ENCODE results near the gene TUBB8. TPM values are rescaled to one million over a fixed set of nuclear protein-coding genes. Genes with fewer than 3 reads are reported as not detected.
"Not testable (repeated sequence)": the region's sequence is repeated elsewhere in the genome, so short reads cannot be mapped to it uniquely, and the experiment has no call there.

The TUBB8 gene
- total and polyA plus RNA-seq, 9 of the 15 experiments (the other 6 are each of a cell fraction or from before 2014, with no cell fraction given): 0.07 TPM; not detected in 8

DNA sequence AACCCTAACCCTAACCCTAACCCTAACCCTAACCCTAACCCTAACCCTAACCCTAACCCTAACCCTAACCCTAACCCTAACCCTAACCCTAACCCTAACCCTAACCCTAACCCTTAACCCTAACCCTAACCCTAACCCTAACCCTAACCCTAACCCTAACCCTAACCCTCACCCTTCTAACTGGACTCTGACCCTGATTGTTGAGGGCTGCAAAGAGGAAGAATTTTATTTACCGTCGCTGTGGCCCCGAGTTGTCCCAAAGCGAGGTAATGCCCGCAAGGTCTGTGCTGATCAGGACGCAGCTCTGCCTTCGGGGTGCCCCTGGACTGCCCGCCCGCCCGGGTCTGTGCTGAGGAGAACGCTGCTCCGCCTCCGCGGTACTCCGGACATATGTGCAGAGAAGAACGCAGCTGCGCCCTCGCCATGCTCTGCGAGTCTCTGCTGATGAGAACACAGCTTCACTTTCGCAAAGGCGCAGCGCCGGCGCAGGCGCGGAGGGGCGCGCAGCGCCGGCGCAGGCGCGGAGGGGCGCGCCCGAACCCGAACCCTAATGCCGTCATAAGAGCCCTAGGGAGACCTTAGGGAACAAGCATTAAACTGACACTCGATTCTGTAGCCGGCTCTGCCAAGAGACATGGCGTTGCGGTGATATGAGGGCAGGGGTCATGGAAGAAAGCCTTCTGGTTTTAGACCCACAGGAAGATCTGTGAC, 38.7 kb downstream of the TUBB8 start:
- H3K4me3 ChIP-seq; H3K4me2 ChIP-seq (ENCODE audit: insufficient read depth, low read length); CTCF ChIA-PET (ENCODE audit: low intra/inter-chr PET ratio); BruUV-seq (replicated peaks); H3K36me3 ChIP-seq (ENCODE audit: control insufficient read depth, insufficient read depth, low read length); H4K20me1 ChIP-seq (replicated peaks; ENCODE audit: control insufficient read depth, insufficient read depth, low read length); H3K9me1 ChIP-seq (ENCODE audit: control insufficient read depth, insufficient read depth, low read length); H3K9me3 ChIP-seq (replicated peaks; ENCODE audit: control insufficient read depth, insufficient read depth, low read depth, low read length); H3K9ac ChIP-seq (ENCODE audit: insufficient read depth in 1 of 2, low read depth in 2 of 2, low read length in 2 of 2); intact Hi-C loops (cut with micrococcal nuclease); DNase-seq (ENCODE audit: extremely low read depth in 1 of 4, low spot score in 3 of 4); H3K79me2 ChIP-seq (ENCODE audit: control insufficient read depth, insufficient read depth, low read length); POLR2A ChIA-PET; ATAC-seq; in situ Hi-C loops (cut with MboI); H3K27me3 ChIP-seq (ENCODE audit: control insufficient read depth in 2 of 2, insufficient read depth in 2 of 2, low read length in 2 of 2); FAIRE-seq; H3K4me1 ChIP-seq (replicated peaks in 1 of 2; ENCODE audit: control insufficient read depth in 2 of 2, insufficient read depth in 2 of 2, low read length in 2 of 2); H3K27ac ChIP-seq (ENCODE audit: extremely low read depth, low read depth, low read length); H2AFZ ChIP-seq (ENCODE audit: low read depth, low read length): not testable (repeated sequence)
- peak; percentile 46; the same call in 1 of the 2 replicates for TF ChIP-seq NFRKB (IDR thresholded peaks at IDR 0.05; ENCODE audit: low read depth)
- WGBS (ENCODE audit: insufficient coverage, low coverage, missing lambda C conversion rate): no CpG with 5 or more reads among the region's 42 CpGs

Other genes starting within 250 kb of the TUBB8 start
- gene ZMYND11, start 86.2 kb upstream of the TUBB8 start, total RNA-seq (2014; rRNA removed): 7.7 and 8.6 TPM in 2 replicates
- gene ZMYND11, start 86.2 kb upstream of the TUBB8 start, total RNA-seq (2014; rRNA removed; fragmentation: Illumina TruSeq; extraction: Trizol): 12.0 and 14.3 TPM in 2 replicates
- gene ZMYND11, start 86.2 kb upstream of the TUBB8 start, total RNA-seq (2015; rRNA removed; fragmentation: Illumina TruSeq; extraction: Trizol): 11.6 and 13.8 TPM in 2 replicates
- gene ZMYND11, start 86.2 kb upstream of the TUBB8 start, total RNA-seq (2021): 9.8 and 9.9 TPM in 2 replicates
- gene ZMYND11, start 86.2 kb upstream of the TUBB8 start, polyA plus RNA-seq (2011; rRNA removed): 7.6 and 8.8 TPM in 2 replicates
- gene ZMYND11, start 86.2 kb upstream of the TUBB8 start, polyA plus RNA-seq (2014; fragmentation: Illumina TruSeq; extraction: Trizol): 9.5 and 11.8 TPM in 2 replicates
- gene ZMYND11, start 86.2 kb upstream of the TUBB8 start, polyA plus RNA-seq (2014; fragmentation: Nextera tagmentation; extraction: Ambion mirVana): 1 to 10 TPM; 2.7 to 4.8 TPM
- 7.1 and 8.6 TPM in 2 replicates for gene ZMYND11, start 86.2 kb upstream of the TUBB8 start, polyA plus RNA-seq (2014; rRNA removed)